H1 (cell line): ENCODE results near the gene FOXL1. TPM values are rescaled to one million over a fixed set of nuclear protein-coding genes. Genes with fewer than 3 reads are reported as not detected.

ENCODE experiments used
- ATF2 ChIP-seq: IDR thresholded peaks from 2 replicates; pipeline ENCODE4 v1.6.1; 2012; ENCODE audit warnings: low read length, inconsistent platforms
- EZH2 ChIP-seq: fragments of 200-600 bp; sonication (generic); IDR thresholded peaks from 2 replicates; pipeline ENCODE4 v1.7.1; 2012; ENCODE audit warnings: low read depth, mild to moderate bottlenecking, moderate library complexity, low read length, inconsistent platforms; ENCODE audit not compliant: severe bottlenecking
- KDM1A ChIP-seq: fragments of 200-600, 300-600 bp; sonication (generic); IDR thresholded peaks from 2 replicates; pipeline ENCODE4 v1.7.1; 2016; ENCODE audit warnings: mild to moderate bottlenecking, low read length, borderline replicate concordance
- KDM4A ChIP-seq: IDR thresholded peaks from one replicate; pipeline ENCODE4 v1.7.1; 2012; ENCODE audit warnings: low read depth, mild to moderate bottlenecking, moderate library complexity, low read length, inconsistent platforms; ENCODE audit not compliant: severe bottlenecking
- SAP30 ChIP-seq: fragments of 300-600 bp; sonication (generic); IDR thresholded peaks from 2 replicates; pipeline ENCODE4 v1.7.1; 2012; ENCODE audit warnings: low read length, moderate library complexity, mild to moderate bottlenecking, inconsistent platforms; ENCODE audit not compliant: insufficient read depth, insufficient replicate concordance
- SIN3A ChIP-seq, 2 experiments: IDR thresholded peaks in 1 of 2; conservative IDR thresholded peaks in 1 of 2; 2 replicates each; pipeline ENCODE4 v1.6.1; 2011 to 2012; ENCODE audit warnings: low read length in 2 of 2, improper control_type of control experiment in 1 of 2, low read depth in 1 of 2, mild to moderate bottlenecking in 1 of 2
- SIRT6 ChIP-seq: IDR thresholded peaks from one replicate; pipeline ENCODE4 v1.7.1; 2012; ENCODE audit warnings: low read length, inconsistent platforms
- polyA plus RNA-seq, 7 experiments: library from polyadenylated mRNA; depleted of rRNA in 3 of 7; stranded (reverse) in 5 of 7; unstranded in 2 of 7; fragments of >200 nt in 5 of 7; fragments of 200-250 nt in 2 of 7; gene quantifications; 1 replicate in 5 of 7; 2 replicates in 1 of 7; 4 replicates in 1 of 7; pipeline versions ENCODE4 v1.2.1 to v1.2.3, GENCODE V29; 2011 to 2013; ENCODE audit warnings: missing spikeins in 2 of 7, mixed read lengths in 2 of 7
- total RNA-seq: library from RNA; stranded (reverse); fragmentation: NEBNext Ultra II Directional; extraction: Animal tissue kit (Norgen Biotek cat#: 25700); gene quantifications from 2 replicates; pipeline ENCODE4 v1.2.1, GENCODE V29; 2021

The FOXL1 gene
- total and polyA plus RNA-seq, 2 of the 8 experiments (the other 6 are each of a cell fraction or from before 2014, with no cell fraction given) = 0.03 TPM; not detected in 1

GRCh38 chr16:86549076-86549892 lies 29.1 kb upstream of the FOXL1 start (continued):
- no peak for TF ChIP-seq ATF2
- no peak for TF ChIP-seq KDM1A
- TF ChIP-seq KDM4A = no peak
- TF ChIP-seq EZH2 = no peak
- TF ChIP-seq SAP30 = no peak
- TF ChIP-seq SIRT6 = no peak
- TF ChIP-seq SIN3A (conservative IDR thresholded peaks at IDR 0.05 in 1 of 2, IDR thresholded peaks at IDR 0.05 in 1 of 2; ENCODE audit: low read depth in 1 of 2, low read length in 2 of 2) = no peak
